Inflammatory macrophage treated with lipopolysaccharide for 4 hours (primary cell): ENCODE results near the gene FGF21.
"Not testable (repeated sequence)": the region's sequence is repeated elsewhere in the genome, so short reads cannot be mapped to it uniquely, and the experiment has no call there.

Source experiments
- DNase-seq: peaks from one replicate; pipeline ENCODE4 v3.0.0-alpha.2; 2020

FGF21 gene

GRCh38 chr19:48755084-48755641 is at the start of gene FGF21:
FGF21 (plus strand) TSS chr19:48755524; CDS start chr19:48756237, 713 bp downstream.
- no peak for DNase-seq

GRCh38 chr19:48708471-48708870 is 46.9 kb upstream of the FGF21 start:
- DNase-seq, result no peak

DNA sequence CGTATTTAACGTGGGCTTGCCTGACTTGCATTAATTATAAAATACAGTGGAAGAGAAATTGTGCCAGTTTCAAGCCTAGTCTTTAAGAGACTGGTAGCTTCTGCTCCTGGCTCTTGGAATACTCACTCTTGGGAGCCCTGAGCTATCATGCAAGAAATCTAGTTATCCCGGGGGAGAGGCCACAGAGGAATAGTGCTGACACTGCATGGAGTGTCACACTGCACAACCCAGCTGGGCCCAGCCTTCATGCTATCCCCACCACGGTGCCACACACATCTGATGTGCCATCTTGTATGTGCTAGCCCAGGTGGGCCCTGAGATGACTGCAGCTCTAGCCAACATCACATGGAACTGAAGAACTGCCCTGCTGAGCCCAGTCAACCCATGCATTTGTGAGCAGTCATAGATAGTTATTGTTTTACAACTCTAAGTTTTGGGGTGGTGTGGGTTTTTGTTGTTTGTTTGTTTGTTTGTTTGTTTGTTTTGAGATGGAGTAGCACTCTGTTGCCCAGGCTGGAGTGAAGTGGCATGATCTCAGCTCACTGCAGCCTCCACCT is 44.1 kb upstream of the FGF21 start:
- no peak for DNase-seq

- DNase-seq, result peak; percentile 5
These were observed 42.1 kb upstream of the FGF21 start for GRCh38 chr19:48713041-48713863.

- peak; percentile 99 for DNase-seq
These were observed 41.2 kb upstream of the FGF21 start for GRCh38 chr19:48713864-48714755.

- no peak for DNase-seq
These were observed 40.3 kb upstream of the FGF21 start for GRCh38 chr19:48714759-48715675.

DNA sequence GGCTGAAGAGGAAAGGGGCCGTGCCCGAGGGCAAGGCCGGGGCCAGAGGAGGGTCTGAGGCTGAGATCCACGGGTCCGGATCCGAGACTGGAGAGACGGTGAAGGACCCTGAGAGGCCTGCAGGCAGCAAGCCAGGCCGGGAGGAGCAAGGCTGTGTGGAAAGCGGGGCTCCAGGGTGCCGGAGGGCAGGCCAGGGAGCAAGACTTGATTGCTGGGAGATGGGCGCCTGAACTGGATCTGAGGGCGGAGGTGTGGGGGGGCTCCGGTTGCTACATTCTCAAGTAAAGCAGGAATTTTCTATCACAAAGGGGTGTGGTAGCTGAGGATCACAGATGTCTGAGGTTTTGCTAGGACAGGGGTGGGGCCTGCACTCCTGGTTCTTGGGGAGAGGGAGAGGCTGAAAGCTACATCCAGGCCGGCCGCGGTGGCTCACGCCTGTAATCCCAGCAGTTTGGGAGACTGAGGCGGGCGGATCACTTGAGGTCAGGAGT is 39.6 kb upstream of the FGF21 start:
- DNase-seq, result no peak

- no peak for DNase-seq
These were observed 38.6 kb upstream of the FGF21 start for GRCh38 chr19:48716562-48717291.

DNA sequence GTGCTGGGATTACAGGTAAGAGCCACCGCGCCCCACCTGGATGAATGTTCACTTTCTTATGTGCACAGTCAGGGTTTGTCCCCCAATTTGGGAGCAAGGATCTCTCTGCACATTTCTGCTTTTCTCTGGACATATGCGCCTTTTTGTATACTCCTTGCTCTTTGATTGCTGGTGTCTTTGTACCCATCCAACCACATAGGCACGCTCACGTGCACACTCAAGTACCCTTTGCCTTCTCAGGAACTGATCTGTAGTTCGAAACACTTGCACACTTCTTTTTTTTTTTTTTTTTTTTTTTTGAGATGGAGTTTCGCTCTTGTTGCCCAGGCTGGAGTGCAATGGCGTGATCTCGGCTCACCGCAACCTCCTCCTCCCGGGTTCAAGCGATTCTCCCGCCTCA is 37.2 kb upstream of the FGF21 start:
- DNase-seq, result not testable (repeated sequence)

- DNase-seq, result no peak
These were observed 36.6 kb upstream of the FGF21 start for GRCh38 chr19:48718711-48719231.

DNA sequence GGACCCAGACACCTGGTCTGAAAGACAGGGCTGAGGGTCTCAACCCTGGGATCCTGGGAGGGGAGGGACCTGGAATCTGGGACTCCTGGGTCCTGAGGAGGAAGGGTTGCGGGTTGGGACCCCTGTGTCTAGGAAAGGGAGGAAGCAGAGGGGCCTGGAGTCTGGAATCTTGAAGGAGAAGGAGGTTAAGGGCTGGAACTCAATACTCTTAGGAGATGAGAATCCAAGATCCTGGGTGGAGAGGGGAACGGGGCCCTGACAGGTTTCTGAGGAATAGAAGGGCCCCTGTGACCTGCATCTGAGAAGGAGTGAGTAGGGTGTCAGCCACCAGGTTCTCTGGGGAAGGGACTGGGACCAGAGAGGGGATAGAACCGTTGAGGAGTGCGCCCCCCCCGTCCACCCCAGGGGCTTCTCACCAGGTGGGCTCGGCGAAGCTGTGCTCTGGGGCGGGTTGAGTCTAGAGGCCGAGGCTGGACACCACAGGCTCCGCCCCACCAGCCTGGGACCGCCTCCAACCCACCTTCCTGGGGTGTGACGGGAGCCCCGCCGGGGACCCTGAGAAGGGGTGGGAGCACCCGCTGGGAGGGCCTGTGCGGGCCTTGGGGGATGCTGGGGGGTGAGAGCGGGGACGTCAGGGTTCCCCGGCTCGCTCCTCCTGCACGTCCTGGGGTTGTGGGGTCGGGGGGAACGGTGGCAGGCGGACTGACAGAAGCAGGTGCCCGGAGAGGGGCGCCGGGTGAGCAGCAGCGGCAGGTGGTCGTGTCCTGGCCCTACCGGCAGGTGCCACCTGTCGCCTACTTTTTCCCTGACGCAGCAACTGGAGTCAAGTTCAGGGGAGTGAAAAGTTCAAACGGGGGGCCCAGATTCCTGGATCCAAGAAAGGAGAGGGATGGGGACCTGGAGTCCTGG is 35.8 kb upstream of the FGF21 start, which contains the start of gene MAMSTR:
Gene MAMSTR (minus strand): TSS at position 463 of the 909 bp plus-strand sequence. CDS start 694 bp downstream, outside the sequence.
- DNase-seq, result no peak

- DNase-seq, result no peak
These were observed 35.1 kb upstream of the FGF21 start for GRCh38 chr19:48720251-48720612.

DNA sequence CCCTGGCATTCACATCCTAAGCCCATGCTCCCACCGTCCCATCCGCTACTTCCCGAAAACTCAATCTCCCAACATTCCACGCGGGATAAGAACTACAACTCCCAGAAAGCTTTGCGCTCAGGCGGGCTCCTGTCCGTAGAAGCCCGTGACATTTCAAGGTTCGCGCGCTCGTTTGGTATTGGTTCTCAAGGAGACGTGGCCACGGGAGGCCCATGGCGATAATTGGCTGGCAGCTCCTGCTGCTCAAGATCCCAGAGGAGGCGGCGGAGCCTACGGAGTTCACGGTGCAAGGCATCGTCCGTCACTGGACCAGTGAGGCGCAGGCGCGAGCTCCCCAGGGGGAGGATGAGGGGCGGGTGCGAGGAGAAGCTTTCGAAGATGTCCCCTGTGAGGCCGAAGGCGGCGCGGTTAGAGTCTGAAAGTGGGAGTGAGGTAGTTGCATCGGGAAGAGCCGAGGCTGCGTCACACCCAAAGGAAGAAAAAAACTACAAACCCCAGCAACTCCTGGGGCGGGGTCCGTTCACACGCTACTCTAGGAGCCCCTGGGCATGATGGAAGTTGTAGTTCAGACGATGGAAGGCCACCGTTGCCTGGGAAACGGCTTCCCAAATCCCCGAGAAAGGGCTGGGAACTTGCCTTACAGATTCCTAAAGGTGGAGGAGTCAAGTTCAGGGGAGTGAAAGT is 34.6 kb upstream of the FGF21 start:
- peak; percentile 97 for DNase-seq

- DNase-seq, result no peak
These were observed 33.1 kb upstream of the FGF21 start for GRCh38 chr19:48722196-48722708.

GRCh38 chr19:48724796-48725753 is 30.2 kb upstream of the FGF21 start:
- peak; percentile 68 for DNase-seq

DNA sequence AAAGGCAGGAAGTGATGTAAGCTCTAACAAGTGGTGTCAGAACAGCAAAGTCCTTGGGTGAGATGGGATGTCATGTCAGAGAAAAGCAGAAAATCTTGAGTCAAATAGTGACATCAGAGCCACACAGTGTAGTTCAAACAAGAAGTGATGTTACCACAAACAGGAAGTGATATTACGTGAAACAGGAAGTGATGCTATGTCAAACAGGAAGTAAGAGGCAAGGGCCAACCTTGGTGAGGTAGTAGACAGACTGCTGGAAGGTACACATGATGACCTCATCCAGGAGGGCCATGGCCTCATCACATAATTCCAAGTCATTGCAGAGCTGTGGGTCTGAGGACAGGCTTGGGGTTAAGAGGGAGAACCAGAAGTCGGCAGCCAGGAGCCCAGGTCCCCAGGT is 28.8 kb upstream of the FGF21 start:
- DNase-seq, result peak; percentile 73

- no peak for DNase-seq
These were observed 26.2 kb upstream of the FGF21 start for GRCh38 chr19:48728911-48729664.
